ENCODE results near the gene CDK5RAP1. TPM values are rescaled to one million over a fixed set of nuclear protein-coding genes. Genes with fewer than 3 reads are reported as not detected.

CDK5RAP1 gene
- total and polyA plus RNA-seq, 9 of the 15 experiments (the other 6 are each of a cell fraction or from before 2014, with no cell fraction given) = 41.6 to 127 (median 58.3) TPM

DNA sequence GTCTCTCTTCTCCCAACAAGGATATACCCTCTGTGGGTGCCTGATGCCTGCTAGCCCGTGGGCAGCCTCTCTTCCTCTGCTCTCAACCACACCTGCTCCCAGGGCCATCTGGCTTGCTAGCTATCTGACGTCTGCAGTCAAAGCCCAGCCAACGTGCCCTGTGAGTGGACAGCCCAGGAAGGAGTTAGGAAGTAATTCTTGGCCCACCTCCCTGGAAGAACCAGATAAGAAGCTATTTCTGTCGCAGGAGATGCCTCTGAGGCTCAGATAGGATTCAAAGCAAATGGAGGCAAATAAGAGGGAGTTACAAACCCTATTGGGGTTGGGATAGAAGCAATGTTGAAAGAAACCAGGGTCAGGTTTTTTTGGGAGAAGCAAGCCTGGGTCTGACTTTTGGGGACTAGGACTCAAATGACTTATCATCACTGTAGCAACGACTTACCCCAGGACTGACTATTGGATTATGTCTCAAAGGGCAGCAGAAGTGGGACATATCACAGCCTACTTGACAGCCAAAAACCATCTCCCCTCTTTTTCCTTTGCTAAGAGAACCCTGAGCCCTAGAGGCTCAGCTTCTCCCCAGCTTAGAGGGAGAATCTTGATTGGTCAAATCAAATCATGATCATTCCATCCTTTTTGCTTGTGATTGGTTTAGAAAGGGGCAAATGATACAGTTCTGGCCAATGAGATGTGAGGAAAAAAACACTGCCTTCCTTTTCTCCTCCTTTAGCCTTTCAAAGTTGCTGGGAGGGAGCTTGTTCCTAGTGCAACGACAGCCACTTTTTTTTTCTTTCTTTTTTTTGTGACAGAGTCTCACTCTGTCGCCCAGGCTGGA lies 18.0 kb upstream of the CDK5RAP1 start (continued):
- TF ChIP-seq RBM25 (IDR thresholded peaks at IDR 0.05; ENCODE audit: low read depth, low read length, severe bottlenecking) (peak; percentile 30), CHCHD3 (CRISPR knock-in tag; IDR thresholded peaks at IDR 0.05) (no peak), RUNX1 (IDR thresholded peaks at IDR 0.05; ENCODE audit: low read depth) (peak; percentile 79), MTA1 (IDR thresholded peaks at IDR 0.05; ENCODE audit: borderline replicate concordance) (no peak), MAZ (CRISPR knock-in tag; conservative IDR thresholded peaks at IDR 0.05 in 1 of 2, IDR thresholded peaks at IDR 0.05 in 1 of 2) (peak in 1 of 2 experiments; percentile 40; a peak in 1 of 4 replicates), DPF2 (IDR thresholded peaks at IDR 0.05) (peak; percentile 91), CXXC5 (CRISPR knock-in tag; IDR thresholded peaks at IDR 0.05) (peak; percentile 76), ZNF507 (tag; conservative IDR thresholded peaks at IDR 0.05) (no peak), TCF7L2 (IDR thresholded peaks at IDR 0.05; ENCODE audit: low read depth, low read length) (no peak), TAL1 (IDR thresholded peaks at IDR 0.05) (peak; percentile 94), COPS2 (conservative IDR thresholded peaks at IDR 0.05) (no peak), ZBTB1 (CRISPR knock-in tag; IDR thresholded peaks at IDR 0.05; ENCODE audit: borderline replicate concordance, low read depth) (no peak), POLR2AphosphoS5 (IDR thresholded peaks at IDR 0.05; ENCODE audit: control insufficient read depth, insufficient read depth, low read depth, low read length) (peak; percentile 96), ZNF274 (IDR thresholded peaks at IDR 0.05; ENCODE audit: borderline replicate concordance, low read depth, low read length) (peak; percentile 63; the same call in 1 of the 2 replicates)
- TF ChIP-seq, protein P1, sequence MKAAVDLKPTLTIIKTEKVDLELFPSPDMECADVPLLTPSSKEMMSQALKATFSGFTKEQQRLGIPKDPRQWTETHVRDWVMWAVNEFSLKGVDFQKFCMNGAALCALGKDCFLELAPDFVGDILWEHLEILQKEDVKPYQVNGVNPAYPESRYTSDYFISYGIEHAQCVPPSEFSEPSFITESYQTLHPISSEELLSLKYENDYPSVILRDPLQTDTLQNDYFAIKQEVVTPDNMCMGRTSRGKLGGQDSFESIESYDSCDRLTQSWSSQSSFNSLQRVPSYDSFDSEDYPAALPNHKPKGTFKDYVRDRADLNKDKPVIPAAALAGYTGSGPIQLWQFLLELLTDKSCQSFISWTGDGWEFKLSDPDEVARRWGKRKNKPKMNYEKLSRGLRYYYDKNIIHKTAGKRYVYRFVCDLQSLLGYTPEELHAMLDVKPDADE (conservative IDR thresholded peaks at IDR 0.05; ENCODE audit: control insufficient read depth, low read depth, low read length) = peak; percentile 59; the same call in 1 of the 2 replicates
- TF ChIP-seq, protein P2, sequence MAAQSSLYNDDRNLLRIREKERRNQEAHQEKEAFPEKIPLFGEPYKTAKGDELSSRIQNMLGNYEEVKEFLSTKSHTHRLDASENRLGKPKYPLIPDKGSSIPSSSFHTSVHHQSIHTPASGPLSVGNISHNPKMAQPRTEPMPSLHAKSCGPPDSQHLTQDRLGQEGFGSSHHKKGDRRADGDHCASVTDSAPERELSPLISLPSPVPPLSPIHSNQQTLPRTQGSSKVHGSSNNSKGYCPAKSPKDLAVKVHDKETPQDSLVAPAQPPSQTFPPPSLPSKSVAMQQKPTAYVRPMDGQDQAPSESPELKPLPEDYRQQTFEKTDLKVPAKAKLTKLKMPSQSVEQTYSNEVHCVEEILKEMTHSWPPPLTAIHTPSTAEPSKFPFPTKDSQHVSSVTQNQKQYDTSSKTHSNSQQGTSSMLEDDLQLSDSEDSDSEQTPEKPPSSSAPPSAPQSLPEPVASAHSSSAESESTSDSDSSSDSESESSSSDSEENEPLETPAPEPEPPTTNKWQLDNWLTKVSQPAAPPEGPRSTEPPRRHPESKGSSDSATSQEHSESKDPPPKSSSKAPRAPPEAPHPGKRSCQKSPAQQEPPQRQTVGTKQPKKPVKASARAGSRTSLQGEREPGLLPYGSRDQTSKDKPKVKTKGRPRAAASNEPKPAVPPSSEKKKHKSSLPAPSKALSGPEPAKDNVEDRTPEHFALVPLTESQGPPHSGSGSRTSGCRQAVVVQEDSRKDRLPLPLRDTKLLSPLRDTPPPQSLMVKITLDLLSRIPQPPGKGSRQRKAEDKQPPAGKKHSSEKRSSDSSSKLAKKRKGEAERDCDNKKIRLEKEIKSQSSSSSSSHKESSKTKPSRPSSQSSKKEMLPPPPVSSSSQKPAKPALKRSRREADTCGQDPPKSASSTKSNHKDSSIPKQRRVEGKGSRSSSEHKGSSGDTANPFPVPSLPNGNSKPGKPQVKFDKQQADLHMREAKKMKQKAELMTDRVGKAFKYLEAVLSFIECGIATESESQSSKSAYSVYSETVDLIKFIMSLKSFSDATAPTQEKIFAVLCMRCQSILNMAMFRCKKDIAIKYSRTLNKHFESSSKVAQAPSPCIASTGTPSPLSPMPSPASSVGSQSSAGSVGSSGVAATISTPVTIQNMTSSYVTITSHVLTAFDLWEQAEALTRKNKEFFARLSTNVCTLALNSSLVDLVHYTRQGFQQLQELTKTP (IDR thresholded peaks at IDR 0.05; ENCODE audit: low read depth in 1 of 2, partially characterized antibody in 2 of 2) = peak in 1 of 2 experiments; percentile 33
- TF ChIP-seq, protein P3, sequence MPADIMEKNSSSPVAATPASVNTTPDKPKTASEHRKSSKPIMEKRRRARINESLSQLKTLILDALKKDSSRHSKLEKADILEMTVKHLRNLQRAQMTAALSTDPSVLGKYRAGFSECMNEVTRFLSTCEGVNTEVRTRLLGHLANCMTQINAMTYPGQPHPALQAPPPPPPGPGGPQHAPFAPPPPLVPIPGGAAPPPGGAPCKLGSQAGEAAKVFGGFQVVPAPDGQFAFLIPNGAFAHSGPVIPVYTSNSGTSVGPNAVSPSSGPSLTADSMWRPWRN (IDR thresholded peaks at IDR 0.05; ENCODE audit: low read depth) = peak; percentile 42; the same call in 1 of the 2 replicates
- TF ChIP-seq, protein P4, sequence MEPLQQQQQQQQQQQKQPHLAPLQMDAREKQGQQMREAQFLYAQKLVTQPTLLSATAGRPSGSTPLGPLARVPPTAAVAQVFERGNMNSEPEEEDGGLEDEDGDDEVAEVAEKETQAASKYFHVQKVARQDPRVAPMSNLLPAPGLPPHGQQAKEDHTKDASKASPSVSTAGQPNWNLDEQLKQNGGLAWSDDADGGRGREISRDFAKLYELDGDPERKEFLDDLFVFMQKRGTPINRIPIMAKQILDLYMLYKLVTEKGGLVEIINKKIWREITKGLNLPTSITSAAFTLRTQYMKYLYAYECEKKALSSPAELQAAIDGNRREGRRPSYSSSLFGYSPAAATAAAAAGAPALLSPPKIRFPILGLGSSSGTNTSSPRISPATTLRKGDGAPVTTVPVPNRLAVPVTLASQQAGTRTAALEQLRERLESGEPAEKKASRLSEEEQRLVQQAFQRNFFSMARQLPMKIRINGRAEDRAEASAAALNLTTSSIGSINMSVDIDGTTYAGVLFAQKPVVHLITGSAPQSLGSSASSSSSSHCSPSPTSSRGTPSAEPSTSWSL (CRISPR knock-in tag; IDR thresholded peaks at IDR 0.05; ENCODE audit: borderline replicate concordance) = no peak
